ENCODE results near the gene SEC23A. TPM values are rescaled to one million over a fixed set of nuclear protein-coding genes. Genes with fewer than 3 reads are reported as not detected.
"Not testable (repeated sequence)": the region's sequence is repeated elsewhere in the genome, so short reads cannot be mapped to it uniquely, and the experiment has no call there.

Gene SEC23A
- total and polyA plus RNA-seq, 2 experiments from 2014 or later, result 192 to 246 TPM

GRCh38 chr14:39015964-39016577 lies 87.0 kb downstream of the SEC23A start:
- H3F3A ChIP-seq (ENCODE audit: insufficient read depth), result peaks cover 15% of the 10 kb centered on the region
- H3K27me3 ChIP-seq (replicated peaks; ENCODE audit: insufficient read depth), result no peaks in the 10 kb centered on the region
- in situ Hi-C loops (cut with MboI), result loop anchor here (10.0 to 25.0 kb wide), 3 partner anchors 141 to 1104 kb away; no protein-coding TSS in a partner anchor
- H3K9ac ChIP-seq, result no peak overlapping the region
- no peak for TF ChIP-seq EZH2phosphoT487 (IDR thresholded peaks at IDR 0.05; ENCODE audit: insufficient read depth, low read depth)
- no peak for TF ChIP-seq EZH2 (IDR thresholded peaks at IDR 0.05; ENCODE audit: insufficient read depth, poor library complexity, severe bottlenecking)
- H3K9me2 ChIP-seq (ENCODE audit: insufficient read depth), result no peaks in the 10 kb centered on the region
- H3K36me3 ChIP-seq (ENCODE audit: low read depth), result no peaks in the 10 kb centered on the region
- H4K20me1 ChIP-seq (ENCODE audit: insufficient read depth), result no peaks in the 10 kb centered on the region
- H2AFZ ChIP-seq, result no peak overlapping the region
- peak; percentile 37 for DNase-seq
- H3K27ac ChIP-seq, result no peak overlapping the region
- WGBS, 2 experiments (ENCODE audit: low coverage in 1 of 2, low lambda C conversion rate in 2 of 2, missing lambda C conversion rate in 2 of 2), result 93 to 97% methylated on average over 3 of the region's 3 CpGs
- H3K4me2 ChIP-seq (ENCODE audit: unreplicated experiment), result no peak overlapping the region
- no peak overlapping the region for H3K4me3 ChIP-seq
- H3K4me1 ChIP-seq (ENCODE audit: insufficient read depth), result peaks cover 8% of the 10 kb centered on the region; the same call in 1 of the 2 replicates
- H3K9me3 ChIP-seq (ENCODE audit: low read depth), result no peaks in the 10 kb centered on the region
- peaks cover 25% of the 10 kb centered on the region; the same call in 1 of the 2 replicates for H3K79me2 ChIP-seq (ENCODE audit: insufficient read depth)

GRCh38 chr14:39015360-39015961 lies 87.6 kb downstream of the SEC23A start:
- Histone ChIP-seq H3K27ac (no peak overlapping the region), H2AFZ (no peak overlapping the region), H3K9me2 (ENCODE audit: insufficient read depth) (no peaks in the 10 kb centered on the region), H3F3A (ENCODE audit: insufficient read depth) (peaks cover 15% of the 10 kb centered on the region), H4K20me1 (ENCODE audit: insufficient read depth) (no peaks in the 10 kb centered on the region), H3K4me1 (ENCODE audit: insufficient read depth) (peaks cover 8% of the 10 kb centered on the region; the same call in 1 of the 2 replicates), H3K79me2 (ENCODE audit: insufficient read depth) (peaks cover 23% of the 10 kb centered on the region; the same call in 1 of the 2 replicates), H3K4me3 (no peak overlapping the region), H3K9ac (no peak overlapping the region), H3K27me3 (replicated peaks; ENCODE audit: insufficient read depth) (no peaks in the 10 kb centered on the region), H3K9me3 (ENCODE audit: low read depth) (no peaks in the 10 kb centered on the region), H3K36me3 (ENCODE audit: low read depth) (no peaks in the 10 kb centered on the region), H3K4me2 (ENCODE audit: unreplicated experiment) (no peak overlapping the region)
- WGBS, 2 experiments (ENCODE audit: low coverage in 1 of 2, low lambda C conversion rate in 2 of 2, missing lambda C conversion rate in 2 of 2), result 38 to 41% methylated on average over 5 of the region's 5 CpGs
- peak; percentile 71 for DNase-seq
- TF ChIP-seq EZH2phosphoT487 (IDR thresholded peaks at IDR 0.05; ENCODE audit: insufficient read depth, low read depth) (no peak), EZH2 (IDR thresholded peaks at IDR 0.05; ENCODE audit: insufficient read depth, poor library complexity, severe bottlenecking) (no peak)
- in situ Hi-C loops (cut with MboI), result loop anchor here (10.0 to 25.0 kb wide), 3 partner anchors 141 to 1103 kb away; no protein-coding TSS in a partner anchor

- in situ Hi-C loops (cut with MboI), result loop anchor here (10.0 to 25.0 kb wide), 3 partner anchors 140 to 1102 kb away; no protein-coding TSS in a partner anchor
- no peak overlapping the region for H3K4me3 ChIP-seq
- WGBS, 2 experiments (ENCODE audit: low coverage in 1 of 2, low lambda C conversion rate in 2 of 2, missing lambda C conversion rate in 2 of 2), result 92 to 100% methylated on average over 1 of the region's 1 CpG
Observed at GRCh38 chr14:39014460-39014859, 88.6 kb downstream of the SEC23A start.

GRCh38 chr14:39008965-39009364 lies 94.1 kb downstream of the SEC23A start:
- H3K36me3 ChIP-seq (ENCODE audit: low read depth); H3K27ac ChIP-seq; H3F3A ChIP-seq (ENCODE audit: insufficient read depth); H3K27me3 ChIP-seq (replicated peaks; ENCODE audit: insufficient read depth); H3K9ac ChIP-seq; H3K4me1 ChIP-seq (ENCODE audit: insufficient read depth); H3K9me2 ChIP-seq (ENCODE audit: insufficient read depth); H3K4me3 ChIP-seq; H4K20me1 ChIP-seq (ENCODE audit: insufficient read depth); H3K4me2 ChIP-seq (ENCODE audit: unreplicated experiment); DNase-seq; H3K9me3 ChIP-seq (ENCODE audit: low read depth); H3K79me2 ChIP-seq (ENCODE audit: insufficient read depth); H2AFZ ChIP-seq: not testable (repeated sequence)
- WGBS, 2 experiments (ENCODE audit: low coverage in 1 of 2, low lambda C conversion rate in 2 of 2, missing lambda C conversion rate in 2 of 2), result 35 to 46% methylated on average over 1 of the region's 1 CpG
- in situ Hi-C loops (cut with MboI), result loop anchor here (25.0 kb wide), 1 partner anchor 1097 kb away; no protein-coding TSS in a partner anchor

More at GRCh38 chr14:39014460-39014859, 88.6 kb downstream of the SEC23A start:
- no peaks in the 10 kb centered on the region for H3K9me3 ChIP-seq (ENCODE audit: low read depth)
- H2AFZ ChIP-seq, result no peak overlapping the region
- no peaks in the 10 kb centered on the region for H4K20me1 ChIP-seq (ENCODE audit: insufficient read depth)
- peaks cover 8% of the 10 kb centered on the region; the same call in 1 of the 2 replicates for H3K4me1 ChIP-seq (ENCODE audit: insufficient read depth)
- no peaks in the 10 kb centered on the region for H3K27me3 ChIP-seq (replicated peaks; ENCODE audit: insufficient read depth)
- H3F3A ChIP-seq (ENCODE audit: insufficient read depth), result peaks cover 15% of the 10 kb centered on the region
- DNase-seq, result no peak
- no peaks in the 10 kb centered on the region for H3K9me2 ChIP-seq (ENCODE audit: insufficient read depth)
- H3K36me3 ChIP-seq (ENCODE audit: low read depth), result no peaks in the 10 kb centered on the region
- TF ChIP-seq EZH2 (IDR thresholded peaks at IDR 0.05; ENCODE audit: insufficient read depth, poor library complexity, severe bottlenecking), result no peak
- TF ChIP-seq EZH2phosphoT487 (IDR thresholded peaks at IDR 0.05; ENCODE audit: insufficient read depth, low read depth), result no peak
- H3K9ac ChIP-seq, result no peak overlapping the region
- no peak overlapping the region for H3K4me2 ChIP-seq (ENCODE audit: unreplicated experiment)
- H3K27ac ChIP-seq, result no peak overlapping the region
- peaks cover 15% of the 10 kb centered on the region; the same call in 1 of the 2 replicates for H3K79me2 ChIP-seq (ENCODE audit: insufficient read depth)

All from GM23248 (cell line).